Sigmoid colon (tissue), 7 donors: ENCODE measurements around the gene SMIM23. TPM values are rescaled to one million over a fixed set of nuclear protein-coding genes. Genes with fewer than 3 reads are reported as not detected.

Experiments
- DNase-seq: peaks from one replicate; pipeline ENCODE4 v3.0.0-alpha.2; 2019
- H3K27ac ChIP-seq, 4 donors: fragments of 200-600 bp; sonication (generic); one replicate each; pipeline ENCODE4 v1.5.1; 2016 to 2019; ENCODE audit warnings: mild to moderate bottlenecking in 1 of 4
- H3K27me3 ChIP-seq, 3 donors: fragments of 200-600 bp; sonication (generic); one replicate each; pipeline ENCODE4 v1.5.1; 2019; ENCODE audit warnings: mild to moderate bottlenecking in 1 of 3
- H3K36me3 ChIP-seq, 4 donors: fragments of 200-600 bp; sonication (generic); one replicate each; pipeline ENCODE4 v1.5.1; 2016 to 2019
- H3K4me1 ChIP-seq, 4 donors: fragments of 200-600 bp; sonication (generic); one replicate each; pipeline ENCODE4 v1.5.1; 2017 to 2019
- H3K4me3 ChIP-seq, 4 donors: fragments of 200-600 bp; sonication (generic); one replicate each; pipeline ENCODE4 v1.5.1; 2017 to 2019; ENCODE audit warnings: mild to moderate bottlenecking in 2 of 4, moderate library complexity in 1 of 4
- H3K9me3 ChIP-seq, 4 donors: fragments of 200-600 bp in 3 of 4; sonication (generic) in 3 of 4; one replicate each; pipeline versions ENCODE4 v1.5.1 to v1.6.1; 2013 to 2019
- EP300 ChIP-seq, 4 donors: sonication (generic); formaldehyde crosslinking; IDR thresholded peaks; one replicate each; pipeline ENCODE4 v1.6.1; 2017; ENCODE audit warnings: antibody characterized with exemption in 4 of 4
- POLR2A ChIP-seq, 2 donors: fragments of 450-650 bp; IDR thresholded peaks; one replicate each; pipeline ENCODE4 v1.6.1; 2016; ENCODE audit warnings: antibody characterized with exemption in 2 of 2, mild to moderate bottlenecking in 2 of 2, moderate library complexity in 2 of 2
- POLR2AphosphoS5 ChIP-seq, 4 donors: sonication (generic); formaldehyde crosslinking; IDR thresholded peaks; one replicate each; pipeline ENCODE4 v1.6.1; 2017; ENCODE audit warnings: antibody characterized with exemption in 4 of 4
- WGBS, 2 donors: extraction: QIAGEN DNeasy Blood & Tissue Kit; methylation state at CpG; one replicate each; pipeline ENCODE4 v1.1.7; 2013; 5-methylcytosine and 5-hydroxymethylcytosine counted together
- intact Hi-C: fragments of 100-400 bp; cut with DNase I; formaldehyde crosslinking; loops from one replicate; pipeline ENCODE4 v1.15.1; 2023
- polyA plus RNA-seq, 3 donors: library from polyadenylated mRNA; stranded (reverse); fragments of 200-250 nt; gene quantifications; one replicate each; pipeline ENCODE4 v1.2.3, GENCODE V29; 2013
- total RNA-seq, 4 donors: library from RNA; depleted of rRNA; stranded (reverse); fragments of >200 nt; gene quantifications; one replicate each; pipeline ENCODE4 v1.1.0, GENCODE V29; 2016
- TF ChIP-seq, protein P1 (sequence below), 4 experiments: fragments of 450-650 bp in 3 of 4; fragments of 200-600 bp in 1 of 4; IDR thresholded peaks; one replicate each; pipeline ENCODE4 v1.5.1; 2016 to 2019; ENCODE audit warnings: antibody characterized with exemption in 4 of 4, mild to moderate bottlenecking in 3 of 4, moderate library complexity in 2 of 4
- donor health status: healthy with polysubstance abuse.
- donor health status: Bipolar disorder and iron deficiency.
- donor health status: healthy.

Gene SMIM23
- total and polyA plus RNA-seq, 7 donors = not detected

DNA sequence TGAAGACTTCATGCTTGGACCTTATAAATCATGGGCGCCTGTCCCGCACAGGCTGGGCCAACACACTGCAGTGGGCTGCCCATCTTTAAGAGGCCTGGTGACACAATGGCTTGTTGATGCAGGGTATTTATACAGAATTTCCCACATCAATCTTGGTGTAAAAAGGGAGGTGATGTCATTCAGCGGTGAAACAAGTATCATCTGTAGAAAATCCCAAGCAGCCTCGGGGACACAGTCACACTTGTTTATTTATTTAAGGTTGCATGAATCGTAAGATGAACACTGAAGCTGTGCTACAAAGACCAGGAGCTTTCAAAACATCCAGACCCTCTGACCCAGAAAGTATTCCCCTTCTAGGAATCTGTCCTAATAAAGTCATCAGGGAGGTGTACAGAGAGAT, 40.5 kb downstream of the SMIM23 start:
- TF ChIP-seq POLR2A (IDR thresholded peaks at IDR 0.05) = no peak
- no peak for TF ChIP-seq POLR2AphosphoS5 (IDR thresholded peaks at IDR 0.05)
- TF ChIP-seq EP300 (IDR thresholded peaks at IDR 0.05) = no peak
- TF ChIP-seq, protein P1, sequence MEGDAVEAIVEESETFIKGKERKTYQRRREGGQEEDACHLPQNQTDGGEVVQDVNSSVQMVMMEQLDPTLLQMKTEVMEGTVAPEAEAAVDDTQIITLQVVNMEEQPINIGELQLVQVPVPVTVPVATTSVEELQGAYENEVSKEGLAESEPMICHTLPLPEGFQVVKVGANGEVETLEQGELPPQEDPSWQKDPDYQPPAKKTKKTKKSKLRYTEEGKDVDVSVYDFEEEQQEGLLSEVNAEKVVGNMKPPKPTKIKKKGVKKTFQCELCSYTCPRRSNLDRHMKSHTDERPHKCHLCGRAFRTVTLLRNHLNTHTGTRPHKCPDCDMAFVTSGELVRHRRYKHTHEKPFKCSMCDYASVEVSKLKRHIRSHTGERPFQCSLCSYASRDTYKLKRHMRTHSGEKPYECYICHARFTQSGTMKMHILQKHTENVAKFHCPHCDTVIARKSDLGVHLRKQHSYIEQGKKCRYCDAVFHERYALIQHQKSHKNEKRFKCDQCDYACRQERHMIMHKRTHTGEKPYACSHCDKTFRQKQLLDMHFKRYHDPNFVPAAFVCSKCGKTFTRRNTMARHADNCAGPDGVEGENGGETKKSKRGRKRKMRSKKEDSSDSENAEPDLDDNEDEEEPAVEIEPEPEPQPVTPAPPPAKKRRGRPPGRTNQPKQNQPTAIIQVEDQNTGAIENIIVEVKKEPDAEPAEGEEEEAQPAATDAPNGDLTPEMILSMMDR (IDR thresholded peaks at IDR 0.05) = no peak
- H3K27me3 ChIP-seq = no peaks in the 10 kb centered on the region
- no peaks in the 10 kb centered on the region for H3K9me3 ChIP-seq
- intact Hi-C loops = no loop called here
- WGBS, 2 donors = 81 to 85% methylated on average over 5 of the region's 5 CpGs
- H3K4me1 ChIP-seq = no peaks in the 10 kb centered on the region
- no peaks in the 10 kb centered on the region for H3K36me3 ChIP-seq
- H3K4me3 ChIP-seq = no peak overlapping the region
- DNase-seq = no peak
- H3K27ac ChIP-seq = no peak overlapping the region

DNA sequence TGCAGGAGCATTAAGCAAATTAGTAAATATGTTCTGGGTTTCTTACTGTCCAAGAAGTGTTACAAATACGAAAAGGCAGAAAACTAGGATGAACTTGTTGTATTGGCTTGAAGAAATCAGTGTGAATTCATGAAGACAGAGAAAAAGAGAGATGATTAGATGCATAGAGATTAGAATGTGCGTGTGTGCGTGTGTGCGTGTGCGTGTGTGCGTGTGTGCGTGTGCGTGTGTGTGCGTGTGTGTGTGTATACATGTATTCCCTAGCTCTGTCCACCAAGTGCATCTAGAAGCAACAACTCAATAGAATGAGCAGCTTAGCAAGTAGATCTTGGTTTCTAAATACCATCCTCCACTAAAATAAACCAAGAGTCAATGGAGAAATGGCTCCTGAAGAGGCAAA, 41.5 kb downstream of the SMIM23 start:
- Histone ChIP-seq H3K4me1 (no peaks in the 10 kb centered on the region), H3K27ac (no peak overlapping the region), H3K36me3 (no peaks in the 10 kb centered on the region), H3K4me3 (no peak overlapping the region), H3K27me3 (no peaks in the 10 kb centered on the region), H3K9me3 (no peaks in the 10 kb centered on the region)
- intact Hi-C loops = no loop called here
- DNase-seq = no peak
- TF ChIP-seq POLR2AphosphoS5 (IDR thresholded peaks at IDR 0.05) (no peak), POLR2A (IDR thresholded peaks at IDR 0.05) (no peak), EP300 (IDR thresholded peaks at IDR 0.05) (no peak)
- TF ChIP-seq, protein P1 (IDR thresholded peaks at IDR 0.05) = no peak
- WGBS, 2 donors = 96 to 98% methylated on average over 9 of the region's 9 CpGs

DNA sequence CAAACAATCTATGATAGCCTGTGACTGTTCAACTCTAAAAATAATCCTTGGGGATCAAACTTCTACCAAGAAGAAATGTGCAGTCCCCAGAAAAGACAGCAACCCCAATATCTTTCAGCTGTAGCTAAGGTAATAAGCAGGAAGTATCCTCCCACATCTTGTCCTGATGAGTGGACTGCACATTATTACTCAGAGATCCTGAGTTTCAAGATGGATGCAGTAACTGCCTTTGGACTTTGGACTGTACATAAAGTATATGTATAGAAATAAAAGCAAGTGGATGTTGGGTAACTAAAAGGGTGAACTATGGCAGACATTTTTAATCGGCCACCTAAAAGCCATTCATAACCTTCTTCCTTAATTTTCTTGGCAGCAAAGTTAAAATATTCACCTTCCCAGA, 45.1 kb downstream of the SMIM23 start:
- Histone ChIP-seq H3K27ac (no peak overlapping the region), H3K4me3 (no peak overlapping the region), H3K27me3 (no peaks in the 10 kb centered on the region), H3K9me3 (peaks cover 0 to 4% (median 0%) of the 10 kb centered on the region in 4 donors), H3K4me1 (no peaks in the 10 kb centered on the region), H3K36me3 (no peaks in the 10 kb centered on the region)
- 28 to 80% methylated on average over 1 of the region's 1 CpG for WGBS, 2 donors
- TF ChIP-seq, protein P1 (IDR thresholded peaks at IDR 0.05) = no peak
- TF ChIP-seq EP300 (IDR thresholded peaks at IDR 0.05) = no peak
- TF ChIP-seq POLR2A (IDR thresholded peaks at IDR 0.05) = no peak
- TF ChIP-seq POLR2AphosphoS5 (IDR thresholded peaks at IDR 0.05) = no peak
- DNase-seq = no peak
- intact Hi-C loops = no loop called here

DNA sequence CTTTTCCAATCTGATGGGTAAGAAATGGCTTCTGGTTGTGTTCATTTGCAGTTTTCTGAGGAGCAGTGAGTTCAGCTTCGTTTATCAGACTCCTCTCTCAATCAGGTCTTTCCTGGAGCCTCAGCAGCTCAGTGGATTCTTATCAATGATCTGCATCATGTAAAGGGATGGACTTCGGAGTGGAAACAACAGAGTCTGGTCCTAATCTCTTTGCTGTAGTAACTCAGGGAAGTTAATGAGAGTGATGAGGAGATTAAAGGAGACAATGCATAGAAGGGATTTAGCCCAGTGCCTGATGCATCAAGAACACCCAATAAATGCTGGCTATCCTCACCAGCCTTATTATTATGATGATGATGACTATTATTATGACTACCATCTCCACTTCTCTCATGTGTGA, 47.2 kb downstream of the SMIM23 start:
- intact Hi-C loops = no loop called here
- no peaks in the 10 kb centered on the region for H3K27me3 ChIP-seq
- 83 to 90% methylated on average over 2 of the region's 2 CpGs for whole genome bisulfite sequencing, 2 donors
- H3K36me3 ChIP-seq = no peaks in the 10 kb centered on the region
- H3K9me3 ChIP-seq = peaks cover 0 to 4% (median 0%) of the 10 kb centered on the region in 4 donors
- no peak overlapping the region for H3K4me3 ChIP-seq
- no peak for TF ChIP-seq POLR2A (IDR thresholded peaks at IDR 0.05)
- TF ChIP-seq, protein P1 (IDR thresholded peaks at IDR 0.05) = no peak
- no peak for TF ChIP-seq EP300 (IDR thresholded peaks at IDR 0.05)
- no peaks in the 10 kb centered on the region for H3K4me1 ChIP-seq
- H3K27ac ChIP-seq = no peak overlapping the region
- no peak for DNase-seq

DNA sequence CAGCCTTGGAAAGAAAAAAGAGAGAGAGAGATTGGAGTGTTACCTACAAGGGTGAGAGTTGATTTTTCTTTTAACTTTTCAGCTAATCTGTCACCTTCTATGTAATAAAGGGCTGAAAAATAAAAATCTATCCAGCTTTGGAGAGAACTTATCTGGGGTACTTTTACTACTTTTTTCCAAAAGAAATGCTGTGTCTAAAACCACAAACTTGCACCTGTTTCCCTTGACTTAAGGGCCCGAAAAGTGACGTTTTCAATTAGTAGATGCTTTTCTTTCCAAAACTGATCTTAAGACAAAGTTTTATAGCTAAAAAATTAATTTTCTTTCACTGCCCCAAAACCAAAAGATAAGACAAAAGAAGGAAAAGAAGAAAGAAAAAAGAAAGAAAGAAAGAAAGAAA, 48.8 kb downstream of the SMIM23 start:
- Histone ChIP-seq H3K4me1 (no peaks in the 10 kb centered on the region), H3K27me3 (no peaks in the 10 kb centered on the region), H3K9me3 (peaks cover 0 to 4% (median 0%) of the 10 kb centered on the region in 4 donors), H3K4me3 (no peak overlapping the region), H3K36me3 (no peaks in the 10 kb centered on the region), H3K27ac (no peak overlapping the region)
- TF ChIP-seq, protein P1 (IDR thresholded peaks at IDR 0.05) = no peak
- TF ChIP-seq POLR2AphosphoS5 (IDR thresholded peaks at IDR 0.05) = no peak
- no peak for TF ChIP-seq POLR2A (IDR thresholded peaks at IDR 0.05)
- no peak for TF ChIP-seq EP300 (IDR thresholded peaks at IDR 0.05)
- no peak for DNase-seq
- intact Hi-C loops = no loop called here
- 78 to 91% methylated on average over 2 of the region's 2 CpGs for WGBS, 2 donors
